ENCODE measurements around the gene C21orf58. TPM values are rescaled to one million over a fixed set of nuclear protein-coding genes. Genes with fewer than 3 reads are reported as not detected.
"Not testable (repeated sequence)": the region's sequence is repeated elsewhere in the genome, so short reads cannot be mapped to it uniquely, and the experiment has no call there.

Gene C21orf58
- total RNA-seq (2014; rRNA removed; shearing (Covaris generic)): 14.7 and 17.2 TPM in 2 replicates

GRCh38 chr21:46323710-46324389 is at the start of gene C21orf58, which contains the start of gene PCNT:
Gene C21orf58 (minus strand): TSS chr21:46323870. CDS start chr21:46322738, 1,132 bp downstream.
Gene PCNT (plus strand): TSS chr21:46324156. CDS start chr21:46324229, 73 bp downstream.
- peak; percentile 92 for DNase-seq (ENCODE audit: low spot score)

GRCh38 chr21:46372947-46373346 is 49.3 kb upstream of the C21orf58 start:
- not testable (repeated sequence) for DNase-seq (ENCODE audit: low spot score)

DNA sequence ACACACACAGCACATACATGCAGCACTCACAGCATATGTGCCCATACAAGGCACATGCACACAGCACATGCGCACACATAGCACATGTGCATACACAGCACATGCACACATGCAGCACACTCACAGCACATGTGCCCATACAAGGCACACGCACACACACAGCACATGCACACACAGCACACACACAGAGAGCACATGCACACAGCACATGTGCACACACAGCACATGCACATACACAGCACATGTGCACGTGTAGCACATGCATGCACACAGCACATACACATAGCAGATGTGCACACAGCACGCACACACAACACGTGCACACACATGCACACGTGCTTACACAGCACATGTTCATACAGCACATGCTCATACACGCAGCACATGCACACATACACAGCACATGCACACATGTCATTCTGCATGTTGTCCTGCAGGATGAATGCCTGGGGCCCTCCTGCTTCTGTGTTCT is 48.4 kb upstream of the C21orf58 start:
- DNase-seq (ENCODE audit: low spot score): no peak

DNA sequence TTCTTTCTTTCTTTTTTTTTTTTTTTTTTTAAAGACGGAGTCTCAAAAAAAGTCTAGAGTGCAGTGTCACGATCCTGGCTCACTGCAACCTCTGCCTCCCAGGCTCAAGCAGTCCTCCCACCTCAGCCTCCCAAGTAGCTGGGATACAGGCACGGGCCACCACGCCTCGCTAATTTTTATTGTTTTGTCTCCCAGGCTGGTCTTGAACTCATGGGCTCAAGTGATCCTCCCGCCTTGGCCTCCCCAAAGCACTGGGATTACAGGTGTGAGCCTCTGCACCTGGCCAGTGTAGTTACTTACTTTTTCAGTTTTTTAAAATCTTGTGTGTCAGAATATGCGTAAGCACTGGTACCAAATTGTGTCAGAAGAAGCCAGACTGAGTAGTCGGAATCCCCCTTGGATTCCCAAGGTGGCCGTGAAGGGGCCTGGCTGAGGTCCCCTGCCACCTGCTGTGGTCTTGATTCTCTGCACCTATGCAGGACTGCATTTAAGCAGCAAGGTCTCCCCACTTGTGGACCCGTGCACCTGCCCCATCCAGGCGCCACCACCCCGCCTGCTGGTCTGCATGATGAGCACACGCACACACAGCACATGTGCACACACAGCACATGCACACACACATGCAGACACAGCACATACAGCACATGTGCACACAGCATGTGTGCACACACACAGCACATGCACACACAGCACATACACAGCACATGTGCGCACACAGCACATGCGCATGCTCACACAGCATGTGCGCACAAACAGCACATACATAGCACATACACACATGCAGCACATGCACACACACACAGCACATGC is 47.7 kb upstream of the C21orf58 start:
- DNase-seq (ENCODE audit: low spot score): no peak

GRCh38 chr21:46369520-46370235 is 46.0 kb upstream of the C21orf58 start:
- DNase-seq (ENCODE audit: low spot score): no peak

- no peak for DNase-seq (ENCODE audit: low spot score)
Observed at GRCh38 chr21:46368533-46369285, 45.0 kb upstream of the C21orf58 start.

DNA sequence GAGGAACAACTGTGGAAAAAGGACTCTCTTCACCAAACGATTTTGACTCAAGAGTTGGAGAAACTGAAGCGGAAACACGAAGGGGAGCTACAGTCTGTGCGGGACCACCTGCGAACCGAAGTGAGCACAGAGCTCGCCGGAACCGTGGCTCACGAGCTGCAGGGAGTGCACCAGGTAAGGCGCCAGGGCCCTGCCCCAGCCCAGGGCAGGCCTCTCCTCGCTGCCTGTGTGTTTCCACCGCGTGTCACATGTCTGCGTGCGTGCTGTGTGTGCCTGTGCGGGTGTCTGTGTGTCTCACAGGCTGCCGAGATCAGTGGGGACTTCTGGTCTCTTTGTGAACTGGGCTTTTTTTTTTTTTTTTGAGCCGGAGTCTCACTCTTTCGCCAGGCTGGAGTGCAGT is 43.3 kb upstream of the C21orf58 start:
- DNase-seq (ENCODE audit: low spot score): no peak

DNA sequence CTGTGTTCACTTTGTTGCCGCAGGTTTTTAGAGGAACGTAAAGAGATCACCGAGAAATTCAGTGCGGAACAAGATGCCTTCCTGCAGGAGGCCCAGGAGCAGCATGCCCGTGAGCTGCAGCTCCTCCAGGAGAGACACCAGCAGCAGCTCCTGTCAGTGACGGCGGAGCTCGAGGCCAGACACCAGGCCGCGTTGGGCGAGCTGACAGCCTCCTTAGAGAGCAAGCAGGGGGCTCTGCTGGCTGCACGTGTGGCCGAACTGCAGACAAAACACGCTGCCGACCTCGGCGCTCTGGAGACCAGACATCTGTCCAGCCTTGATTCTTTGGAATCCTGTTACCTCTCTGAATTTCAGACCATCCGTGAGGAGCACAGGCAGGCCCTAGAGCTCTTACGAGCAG is 42.9 kb upstream of the C21orf58 start:
- no peak for DNase-seq (ENCODE audit: low spot score)

DNA sequence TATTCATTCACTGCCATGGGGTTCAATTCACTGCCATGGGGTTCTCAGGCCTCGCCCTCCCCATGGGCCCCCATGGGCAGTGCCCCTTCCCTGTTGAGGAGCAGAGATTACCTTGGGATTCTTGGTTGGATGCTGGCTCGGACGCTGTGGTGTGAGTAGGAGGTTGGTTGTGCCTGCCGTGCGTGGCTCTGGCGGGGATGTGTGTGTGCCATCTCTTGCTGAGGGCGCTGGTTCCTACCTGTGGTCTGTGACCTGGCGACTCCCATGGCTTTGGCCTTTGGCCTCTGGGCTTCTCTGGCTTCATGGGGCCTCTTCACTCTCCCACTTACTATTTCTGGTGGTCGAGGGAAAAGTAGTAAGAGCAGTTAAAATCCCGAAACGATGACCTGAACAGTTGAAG is 42.4 kb upstream of the C21orf58 start:
- no peak for DNase-seq (ENCODE audit: low spot score)

GRCh38 chr21:46363698-46364097 is 40.0 kb upstream of the C21orf58 start:
- no peak for DNase-seq (ENCODE audit: low spot score)

DNA sequence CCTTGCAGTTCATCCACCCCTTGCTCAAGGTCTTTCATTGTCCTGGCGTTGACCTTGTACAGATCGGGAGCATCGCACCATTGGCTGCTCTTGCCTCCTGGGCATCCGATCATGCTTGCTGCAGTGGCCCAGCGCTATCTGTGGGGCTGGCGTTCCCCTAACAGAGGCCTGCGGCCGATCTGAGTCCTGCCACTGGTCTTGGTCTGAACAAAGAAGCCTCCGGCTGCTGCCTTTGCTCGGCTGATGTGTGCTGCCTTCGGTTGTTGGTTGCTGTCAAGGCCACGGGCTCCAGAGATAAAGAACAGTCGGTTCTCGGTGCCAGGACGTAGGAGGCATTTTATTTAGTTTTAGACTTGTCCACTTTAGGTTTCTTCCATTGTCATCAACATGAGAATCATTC is 39.3 kb upstream of the C21orf58 start:
- DNase-seq (ENCODE audit: low spot score): no peak

GRCh38 chr21:46361935-46362334 is 38.3 kb upstream of the C21orf58 start:
- no peak for DNase-seq (ENCODE audit: low spot score)

- DNase-seq (ENCODE audit: low spot score): no peak
Observed at GRCh38 chr21:46361176-46361575, 37.5 kb upstream of the C21orf58 start.

DNA sequence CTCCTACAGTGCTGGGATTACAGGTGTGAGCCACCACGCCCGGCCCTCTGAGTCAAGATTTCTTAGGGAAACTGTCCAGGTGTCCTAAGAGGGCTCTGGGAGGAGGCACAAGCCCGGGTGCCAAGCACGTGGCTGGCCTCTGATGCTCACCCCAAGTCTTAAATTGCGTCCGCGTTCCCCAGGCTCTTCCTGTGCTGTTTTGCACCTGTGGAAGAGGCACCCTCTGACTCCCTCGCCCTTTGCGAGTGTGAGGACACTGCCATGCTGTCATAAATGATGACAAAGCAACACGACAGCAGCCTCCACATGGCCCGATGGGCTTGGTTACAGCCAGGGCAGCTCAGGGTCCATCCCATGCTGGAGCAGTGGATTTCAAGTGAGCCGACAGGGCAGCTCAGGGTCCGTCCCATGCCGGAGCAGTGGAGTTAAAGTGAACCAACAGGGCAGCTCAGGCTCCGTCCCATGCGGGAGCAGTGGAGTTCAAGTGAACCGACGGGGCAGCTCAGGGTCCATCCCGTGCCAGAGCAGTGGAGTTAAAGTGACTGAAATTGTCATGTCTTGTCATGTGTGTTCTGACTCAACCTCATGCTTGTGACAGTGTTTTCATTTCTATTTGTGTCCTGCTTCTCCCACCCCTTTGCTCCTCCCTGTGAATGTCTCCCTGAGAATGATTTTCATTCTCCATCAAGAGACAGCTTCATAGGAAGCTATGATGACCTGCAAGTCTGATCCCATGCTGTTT is 34.2 kb upstream of the C21orf58 start:
- DNase-seq (ENCODE audit: low spot score): no peak

- no peak for DNase-seq (ENCODE audit: low spot score)
Observed at GRCh38 chr21:46357335-46357604, 33.6 kb upstream of the C21orf58 start.

DNA sequence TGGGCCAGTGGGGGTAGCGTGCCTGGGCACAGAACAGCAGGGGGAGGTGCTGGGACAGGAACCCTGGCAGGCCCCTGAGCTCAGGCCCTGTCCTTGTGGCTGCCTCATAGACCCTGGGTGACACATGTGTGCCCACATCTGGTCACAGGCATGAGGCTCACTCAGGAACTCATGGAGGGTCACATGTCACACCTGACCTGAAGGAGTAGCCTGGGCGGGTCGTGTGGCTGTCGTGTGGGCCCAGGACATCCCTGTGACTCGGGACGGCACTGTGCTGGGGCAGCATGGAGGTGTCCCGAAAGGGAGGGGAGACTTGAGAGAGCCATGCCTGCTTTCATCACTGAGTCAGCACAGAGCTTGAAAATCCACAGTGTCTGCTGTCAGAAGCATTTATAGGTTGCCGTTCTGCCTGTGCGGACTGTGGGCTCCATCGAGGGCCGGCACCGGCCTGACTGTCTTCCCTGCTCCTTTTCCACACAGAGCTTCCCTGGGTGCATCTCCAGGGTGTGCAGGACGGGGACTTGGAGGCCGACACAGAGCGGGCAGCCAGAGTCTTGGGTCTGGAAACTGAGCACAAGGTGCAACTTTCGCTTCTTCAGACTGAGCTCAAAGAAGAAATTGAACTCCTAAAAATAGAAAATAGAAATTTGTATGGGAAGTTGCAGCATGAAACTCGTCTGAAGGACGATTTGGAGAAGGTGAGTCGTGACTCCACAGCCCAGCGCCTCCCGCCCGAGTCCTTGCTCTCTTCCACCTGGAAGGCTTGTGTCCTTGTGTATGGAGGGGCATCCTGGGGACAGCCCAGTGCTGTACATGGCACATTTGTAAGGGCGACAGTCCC is 33.0 kb upstream of the C21orf58 start:
- DNase-seq (ENCODE audit: low spot score): no peak

GRCh38 chr21:46356005-46356338 is 32.3 kb upstream of the C21orf58 start:
- DNase-seq (ENCODE audit: low spot score): no peak

GRCh38 chr21:46355161-46356004 is 31.7 kb upstream of the C21orf58 start:
- DNase-seq (ENCODE audit: low spot score): no peak

DNA sequence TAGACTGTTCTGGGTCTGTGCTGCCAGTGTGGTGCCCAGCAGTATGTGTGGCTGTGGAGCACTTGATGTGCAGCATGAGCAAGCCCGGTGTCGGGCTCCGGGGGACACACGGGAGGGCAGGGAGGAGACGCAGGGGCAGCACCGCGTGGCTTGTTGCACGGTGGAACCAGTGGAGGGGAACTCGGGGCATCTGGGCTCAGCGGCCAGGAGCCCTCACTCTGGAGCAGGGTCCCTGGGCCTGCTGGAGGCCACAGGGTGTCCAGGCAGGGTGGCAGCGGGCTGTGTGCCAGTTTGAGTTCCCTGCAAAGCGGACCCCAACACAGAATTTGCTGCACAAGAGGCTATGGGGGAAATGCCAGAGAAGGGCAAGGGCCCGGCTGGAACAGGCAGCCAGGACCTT is 30.8 kb upstream of the C21orf58 start:
- no peak for DNase-seq (ENCODE audit: low spot score)
